HG02588 (cell line): ENCODE data around the gene GPR132.
A peak's percentile ranks its signal among the peaks of the same experiment; 100 is the strongest.

Source experiments
- ATAC-seq: cut with Tn5 transposase; IDR thresholded peaks from one replicate; pipeline ENCODE4 v1.9.1; 2021; ENCODE audit warnings: mild to moderate bottlenecking, moderate library complexity; ENCODE audit not compliant: unreplicated experiment

Gene GPR132

DNA sequence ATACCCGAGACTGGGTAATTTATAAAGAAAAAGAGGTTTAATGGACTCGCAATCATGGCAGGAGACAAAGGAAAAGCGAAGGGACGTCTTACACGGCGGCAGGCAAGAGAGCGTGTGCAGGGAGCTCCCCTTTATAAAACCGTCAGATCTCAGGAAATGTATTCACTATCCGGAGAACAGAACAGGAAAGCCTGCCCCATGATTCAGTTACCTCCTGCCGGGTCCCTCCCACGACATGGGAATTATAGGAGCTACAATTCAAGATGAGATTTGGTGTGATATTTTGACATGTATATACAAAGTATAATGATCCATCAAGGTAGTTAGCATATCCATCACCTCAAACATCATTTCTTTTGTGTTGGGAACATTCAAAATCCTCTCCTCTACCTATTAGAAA is 42.1 kb downstream of the GPR132 start:
- no peak for ATAC-seq

DNA sequence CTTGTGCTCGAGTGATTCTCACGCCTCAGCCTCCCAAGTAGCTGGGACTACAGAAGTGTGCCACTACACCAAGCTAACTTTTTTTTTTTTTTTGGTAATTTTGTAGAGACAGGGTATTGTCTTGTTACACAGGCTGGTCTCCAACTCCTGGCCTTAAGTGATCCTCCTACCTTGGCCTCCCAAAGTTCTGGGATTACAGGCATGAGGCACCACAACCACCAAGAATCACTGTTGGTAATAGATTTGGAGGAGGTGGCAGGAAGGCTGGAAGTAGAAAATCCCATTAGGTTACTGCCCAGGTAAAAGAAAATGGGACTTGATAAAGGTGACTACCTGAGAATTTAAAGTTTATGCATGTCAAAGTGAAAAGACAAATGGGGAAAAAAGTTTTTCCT is 43.0 kb downstream of the GPR132 start:
- no peak for ATAC-seq

DNA sequence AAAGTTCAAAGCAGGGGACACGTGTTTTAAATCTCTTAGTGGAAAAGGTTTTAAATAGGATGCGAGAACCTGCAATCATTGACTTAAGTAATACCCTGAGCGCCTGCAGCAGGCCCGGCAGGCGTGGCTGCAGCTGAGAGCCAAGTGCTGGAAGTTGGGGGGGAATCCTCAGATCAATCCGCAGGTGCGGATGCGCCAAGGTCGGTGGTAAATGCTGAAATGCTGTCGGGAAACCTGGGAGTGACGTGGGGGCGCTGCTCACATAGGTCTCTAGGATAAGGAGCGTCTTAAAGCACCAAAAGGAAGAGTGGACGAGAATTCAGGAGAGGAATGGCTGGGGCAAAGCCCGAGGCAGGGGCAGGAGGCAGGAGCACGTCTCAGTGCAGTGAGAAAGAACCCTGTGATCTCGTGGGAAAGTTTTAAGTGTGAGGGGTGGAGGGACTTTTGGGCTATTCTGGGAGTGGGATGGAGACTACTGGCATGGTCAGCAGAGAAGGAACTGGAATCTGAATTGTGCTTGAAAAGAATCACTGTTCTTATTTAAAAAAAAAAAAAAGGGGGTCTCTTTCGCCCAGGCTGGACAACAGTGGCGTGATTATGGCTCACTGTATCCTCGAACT is 43.5 kb downstream of the GPR132 start:
- ATAC-seq = no peak

DNA sequence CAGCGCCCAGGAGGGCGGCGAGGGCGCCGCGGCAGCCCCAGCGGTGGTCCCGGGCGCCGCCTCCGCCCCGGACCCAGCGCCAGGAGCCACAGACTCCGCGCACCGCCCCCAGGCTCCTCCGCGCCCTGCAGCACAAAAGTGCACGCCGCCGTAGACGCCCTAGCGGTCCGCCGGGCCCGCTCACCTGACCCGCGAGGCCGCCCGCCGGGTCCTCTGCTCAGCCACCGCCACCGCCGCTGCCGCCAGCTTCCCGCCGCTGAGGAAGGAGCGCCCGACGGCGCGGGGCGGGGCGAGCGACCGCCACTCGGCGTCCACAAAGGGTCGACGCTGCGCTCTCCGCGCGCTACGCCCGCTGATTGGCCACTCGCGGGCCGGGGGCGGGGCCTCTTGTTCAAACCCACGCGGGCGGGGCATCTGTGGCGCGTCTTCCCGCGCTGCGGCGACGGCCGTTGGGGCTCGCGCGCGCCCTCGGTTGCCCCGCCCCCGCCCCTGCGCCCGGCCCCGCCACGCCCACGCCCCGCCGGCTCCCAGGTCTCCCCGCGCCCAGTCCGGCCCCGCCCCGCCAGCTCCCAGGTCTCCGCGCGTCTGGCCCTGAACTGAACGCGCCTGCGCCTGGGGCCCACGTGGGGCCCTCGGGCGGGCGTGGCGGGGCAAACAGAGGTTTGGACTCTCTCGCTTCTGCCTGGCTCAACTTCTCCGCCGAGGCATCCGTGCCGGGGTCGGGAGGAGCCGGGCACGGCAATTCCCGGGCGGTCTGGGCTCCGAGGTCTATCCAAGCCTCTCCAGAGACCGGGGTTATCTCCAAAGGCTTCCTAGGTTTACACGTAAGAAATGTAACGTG is 44.2 kb downstream of the GPR132 start, which contains the start of gene CDCA4:
CDCA4 (minus strand) TSS at position 269 of the 841 bp plus-strand sequence. CDS start 9,154 bp downstream, outside the sequence.
- peak; percentile 77 for ATAC-seq

DNA sequence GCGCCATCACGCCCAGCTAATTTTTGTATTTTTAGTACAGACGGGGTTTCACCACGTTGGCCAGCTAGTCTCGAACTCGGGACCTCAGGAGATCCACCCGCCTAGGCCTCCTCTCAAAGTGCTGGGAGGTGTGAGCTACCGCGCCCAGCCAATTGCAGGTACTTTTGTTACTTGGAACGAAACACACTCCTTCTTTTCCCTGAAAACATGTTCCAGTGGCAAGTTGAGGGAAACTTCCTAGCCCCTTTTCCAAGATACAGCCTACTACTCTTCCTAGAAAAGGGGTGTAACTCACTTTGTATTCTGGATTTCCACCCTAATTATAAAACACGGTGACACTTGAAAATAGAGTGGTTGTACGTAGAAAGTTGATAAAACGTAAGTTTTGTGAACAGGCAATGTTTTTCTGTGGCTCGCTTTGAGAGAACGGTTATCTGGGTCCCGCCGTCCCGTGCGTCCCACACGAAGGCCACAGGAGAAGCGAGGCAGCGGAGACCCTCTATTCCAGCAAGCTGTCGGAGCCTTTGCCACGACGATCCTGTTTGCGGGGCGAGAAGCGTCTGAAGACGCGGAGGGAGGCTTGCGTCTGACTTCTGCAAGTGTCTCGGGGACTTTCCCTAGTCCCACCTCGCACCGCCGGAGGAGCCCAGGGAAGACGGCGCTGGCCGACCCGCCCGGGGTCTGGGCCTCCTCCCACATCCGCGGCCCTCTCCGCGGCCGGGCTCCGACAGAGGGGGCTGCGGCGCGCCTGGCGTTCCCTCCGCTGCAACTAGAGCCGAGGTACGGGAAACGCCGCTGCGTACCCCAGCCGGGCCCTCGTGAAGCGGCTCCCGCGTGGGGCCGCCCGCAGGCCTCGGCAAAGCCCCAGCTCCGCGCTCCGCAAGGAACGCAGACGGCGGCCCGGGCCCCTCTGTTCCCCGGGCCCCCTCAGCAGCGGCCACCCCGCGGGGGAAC is 45.1 kb downstream of the GPR132 start:
- ATAC-seq = peak; percentile 16

DNA sequence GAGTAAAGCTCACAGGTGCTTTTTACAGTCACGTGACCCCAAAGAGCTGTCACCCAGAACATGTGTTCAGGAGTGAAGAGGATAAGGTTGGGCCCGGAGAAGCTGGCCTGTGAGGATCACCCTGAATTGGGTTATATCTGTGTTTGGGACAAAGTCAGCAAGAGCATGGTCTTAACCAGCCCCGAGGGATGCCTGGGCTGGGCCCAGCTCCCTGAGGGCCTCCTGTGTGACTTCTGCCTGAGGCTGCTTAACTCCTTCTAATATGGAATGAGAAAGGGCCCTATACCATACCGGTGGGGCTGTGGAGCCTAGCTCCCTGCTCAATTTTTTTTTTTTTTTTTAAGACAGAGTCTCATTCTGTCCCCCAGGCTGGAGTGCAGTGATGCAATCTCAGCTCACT is 46.8 kb downstream of the GPR132 start:
- no peak for ATAC-seq

DNA sequence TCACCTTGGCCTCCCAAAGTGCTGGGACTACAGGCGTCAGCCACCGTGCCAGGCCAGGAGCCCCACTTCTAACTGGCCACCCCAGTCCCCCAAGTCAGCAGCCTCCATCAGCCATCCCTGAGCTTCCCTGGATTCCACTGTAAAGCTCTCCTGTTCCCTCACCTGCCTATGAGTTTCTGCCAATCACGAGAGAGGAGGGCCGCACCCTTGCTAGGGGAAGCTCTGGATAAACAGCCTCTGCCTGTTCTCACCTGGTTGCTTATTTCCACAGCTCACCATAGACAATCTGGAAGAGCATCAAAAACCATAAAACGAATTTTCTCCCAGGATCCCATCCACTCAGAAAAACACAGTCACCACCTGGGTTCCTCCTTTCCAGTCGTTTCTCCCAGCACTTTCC is 49.3 kb downstream of the GPR132 start:
- no peak for ATAC-seq

DNA sequence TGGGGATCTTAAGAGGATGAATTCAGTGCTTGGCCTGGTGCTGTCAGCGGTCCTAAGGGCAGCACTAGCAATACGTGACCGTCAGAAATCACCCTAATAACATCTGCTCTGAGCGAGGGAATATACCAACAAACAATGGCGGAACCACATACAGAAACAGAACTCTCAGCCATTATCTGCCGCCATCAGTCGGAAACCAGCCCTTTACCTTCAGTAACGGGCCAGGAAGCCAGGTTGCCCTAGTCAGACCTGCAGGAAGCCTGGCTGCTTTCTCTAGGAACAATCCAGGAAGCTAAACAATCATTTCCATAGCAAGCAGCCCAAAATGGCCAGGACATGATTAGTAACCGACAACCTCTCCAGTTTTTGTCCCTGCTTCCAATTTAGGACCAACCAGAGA is 50.0 kb downstream of the GPR132 start:
- ATAC-seq = no peak

DNA sequence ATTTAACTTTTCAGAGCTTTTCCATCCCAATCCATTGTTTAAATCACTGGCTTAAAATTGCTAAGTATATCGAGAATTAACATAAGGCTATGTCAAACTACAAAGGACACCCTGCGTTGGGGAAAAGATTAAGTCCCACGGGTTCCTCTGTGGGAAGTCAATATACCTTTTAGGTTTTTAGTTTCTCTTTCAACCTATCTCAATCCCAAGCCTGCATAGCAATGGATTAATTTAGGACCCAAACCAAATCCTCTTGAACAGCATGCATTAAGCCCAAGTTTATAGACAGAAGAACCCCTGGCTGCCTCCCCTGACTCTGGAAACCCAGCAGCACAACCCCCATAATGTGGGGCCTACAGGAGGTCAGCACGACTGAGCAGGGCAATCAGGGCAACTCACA is 50.6 kb downstream of the GPR132 start:
- ATAC-seq = no peak

DNA sequence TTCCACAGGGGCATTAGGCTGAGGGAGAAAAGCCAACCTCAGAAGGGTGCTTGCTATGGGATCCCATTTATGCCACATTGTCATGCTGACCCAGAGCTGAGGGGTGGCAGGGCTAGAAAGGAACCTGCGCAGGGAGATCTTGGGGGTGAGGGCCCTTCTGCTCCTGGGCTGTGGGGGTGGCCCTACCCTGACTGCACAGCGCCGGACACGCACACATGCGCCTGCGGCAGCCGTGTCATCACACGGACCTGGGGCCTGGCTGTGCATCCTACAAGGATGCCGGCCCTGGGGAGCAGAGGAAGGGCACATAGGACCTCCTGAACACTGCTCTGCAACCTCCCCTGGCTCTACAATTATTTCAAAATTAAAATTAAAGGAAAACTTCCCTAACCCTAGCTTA is 51.2 kb downstream of the GPR132 start:
- no peak for ATAC-seq

DNA sequence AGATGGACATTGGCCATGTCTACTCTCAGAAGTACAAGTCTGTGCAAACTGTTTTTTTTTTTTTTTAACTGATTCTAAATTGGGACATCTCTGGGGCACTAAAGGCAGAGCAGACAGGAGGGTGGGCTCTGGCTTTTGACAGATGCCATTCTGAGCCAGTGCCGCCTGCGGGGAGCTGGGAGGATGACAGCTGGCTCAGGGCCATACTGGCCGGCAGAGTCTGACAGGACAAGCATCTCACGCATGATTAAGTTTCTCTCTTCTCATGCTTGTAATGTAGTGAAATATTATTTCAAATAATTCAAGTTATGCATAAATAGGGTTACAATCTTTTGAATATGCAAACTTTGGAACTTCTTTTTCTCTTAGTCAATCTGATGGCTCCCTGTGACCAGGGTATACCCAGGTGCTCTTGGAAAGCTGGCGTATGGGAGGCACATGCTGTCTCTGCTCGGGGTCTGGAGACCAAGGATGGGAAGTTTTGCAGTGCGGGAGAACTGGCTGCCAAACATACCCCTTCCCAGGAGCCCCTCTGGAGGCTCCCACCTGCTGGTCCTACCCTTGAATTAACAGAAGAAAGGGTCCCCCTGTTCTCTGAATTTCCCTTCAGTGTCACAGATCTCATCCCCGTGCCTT is 52.0 kb downstream of the GPR132 start:
- ATAC-seq = no peak

DNA sequence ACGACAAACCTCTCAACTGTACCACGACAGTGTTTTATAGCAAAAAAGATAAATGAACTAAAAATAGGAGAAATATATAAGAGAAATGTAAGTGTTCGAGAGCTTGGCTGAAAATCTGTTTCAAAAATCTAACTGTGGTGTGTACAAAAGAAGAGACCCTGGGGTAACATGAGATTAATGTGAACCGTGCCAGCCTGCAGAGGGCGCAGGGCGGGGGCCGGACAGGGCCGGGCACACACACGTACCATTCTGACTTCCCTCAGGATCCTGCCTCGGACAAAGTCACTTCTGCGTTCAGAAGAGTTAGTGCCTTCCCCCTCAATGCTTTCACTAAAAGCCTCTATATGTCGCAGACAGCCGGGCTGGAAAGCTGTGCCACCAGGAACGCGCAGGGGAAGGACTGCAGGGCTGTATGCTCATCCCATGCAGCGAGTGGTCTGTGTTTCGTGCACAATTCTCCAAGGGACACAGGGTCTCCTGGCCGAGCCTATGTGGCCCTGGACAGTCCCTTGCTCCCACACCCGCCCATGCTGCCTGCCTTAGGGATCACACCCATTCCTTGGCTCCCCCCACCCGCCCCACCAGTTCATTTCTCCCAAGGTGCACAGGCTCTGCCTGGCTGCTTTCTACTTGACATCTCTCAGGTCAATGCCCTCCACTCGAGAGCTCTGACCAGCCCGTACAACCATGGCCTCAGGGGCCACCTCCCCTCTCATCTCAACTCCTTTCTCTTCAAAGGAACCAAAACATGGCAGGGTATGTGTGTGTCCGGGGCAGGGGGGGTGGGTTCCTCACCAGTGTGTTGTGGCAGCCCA is 52.9 kb downstream of the GPR132 start:
- no peak for ATAC-seq

DNA sequence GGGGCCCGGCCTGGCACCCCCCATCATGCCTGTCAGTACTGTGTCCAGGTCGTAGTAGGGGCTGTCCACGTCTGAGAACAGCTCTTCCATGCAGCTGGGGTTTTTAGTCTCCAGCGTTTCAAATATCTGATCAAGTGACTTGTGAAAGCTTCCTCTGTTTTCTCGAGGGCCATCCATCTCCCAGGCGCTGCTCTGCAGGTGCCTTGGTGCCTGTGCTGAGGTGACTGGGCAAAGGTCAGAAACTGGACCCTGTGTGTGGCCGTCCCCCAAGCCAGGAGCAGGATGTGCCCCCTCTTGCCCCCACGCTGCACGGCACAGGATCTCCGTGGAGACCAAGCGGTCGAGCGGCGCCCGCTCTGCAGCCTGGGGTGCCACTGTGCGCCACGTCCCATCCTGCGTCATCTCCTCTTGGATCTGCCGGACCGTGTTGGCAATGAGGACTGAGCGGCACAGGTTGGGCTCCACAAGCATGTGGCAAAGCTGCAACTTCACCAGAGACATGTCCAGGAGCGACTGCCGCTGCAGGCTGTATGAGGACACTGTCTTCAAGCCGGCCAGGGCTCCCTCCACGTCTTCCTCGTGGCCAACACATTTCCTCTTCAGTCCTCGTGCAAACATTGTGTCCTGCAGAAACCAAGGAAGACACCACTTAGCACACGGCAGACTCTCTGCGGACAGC is 53.8 kb downstream of the GPR132 start:
- no peak for ATAC-seq

DNA sequence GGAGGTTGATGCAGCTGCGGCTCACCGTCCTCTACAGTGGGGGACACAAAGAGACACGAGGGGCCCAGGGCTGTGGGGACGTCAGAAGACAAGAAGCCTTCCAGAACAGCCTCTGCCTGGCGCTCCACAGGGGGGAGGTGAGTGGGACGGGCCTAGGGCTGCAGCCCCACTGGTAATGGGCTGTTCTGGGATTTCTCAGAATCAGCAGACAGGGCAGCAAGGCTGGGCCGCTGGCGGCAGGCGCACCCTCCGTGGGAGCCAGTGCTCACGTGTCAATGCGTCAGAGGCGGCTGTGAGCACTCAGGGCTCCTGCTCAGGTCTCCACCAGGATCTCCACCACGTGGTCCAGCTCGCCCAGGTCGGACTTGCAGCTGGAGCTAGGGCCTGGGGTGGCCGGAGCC is 54.3 kb downstream of the GPR132 start:
- ATAC-seq = no peak

DNA sequence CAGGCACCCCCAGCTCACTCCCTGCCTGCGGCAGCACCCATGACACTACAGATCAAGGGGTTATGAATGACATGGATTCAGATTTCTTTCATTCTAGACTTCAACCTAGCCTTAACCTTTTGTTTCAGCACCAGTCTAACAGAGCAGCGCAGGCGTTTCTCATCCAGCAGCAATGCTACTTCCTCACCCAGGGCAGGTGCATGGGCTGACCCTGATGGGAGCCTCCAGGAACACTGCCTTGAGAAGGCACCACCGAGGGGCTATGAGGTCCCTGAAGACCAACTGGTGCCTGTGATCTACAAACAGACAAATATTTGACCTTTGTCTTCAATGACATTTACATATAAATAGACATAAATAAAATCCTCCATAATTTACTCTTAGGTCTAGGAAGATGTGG is 55.1 kb downstream of the GPR132 start:
- ATAC-seq = no peak

DNA sequence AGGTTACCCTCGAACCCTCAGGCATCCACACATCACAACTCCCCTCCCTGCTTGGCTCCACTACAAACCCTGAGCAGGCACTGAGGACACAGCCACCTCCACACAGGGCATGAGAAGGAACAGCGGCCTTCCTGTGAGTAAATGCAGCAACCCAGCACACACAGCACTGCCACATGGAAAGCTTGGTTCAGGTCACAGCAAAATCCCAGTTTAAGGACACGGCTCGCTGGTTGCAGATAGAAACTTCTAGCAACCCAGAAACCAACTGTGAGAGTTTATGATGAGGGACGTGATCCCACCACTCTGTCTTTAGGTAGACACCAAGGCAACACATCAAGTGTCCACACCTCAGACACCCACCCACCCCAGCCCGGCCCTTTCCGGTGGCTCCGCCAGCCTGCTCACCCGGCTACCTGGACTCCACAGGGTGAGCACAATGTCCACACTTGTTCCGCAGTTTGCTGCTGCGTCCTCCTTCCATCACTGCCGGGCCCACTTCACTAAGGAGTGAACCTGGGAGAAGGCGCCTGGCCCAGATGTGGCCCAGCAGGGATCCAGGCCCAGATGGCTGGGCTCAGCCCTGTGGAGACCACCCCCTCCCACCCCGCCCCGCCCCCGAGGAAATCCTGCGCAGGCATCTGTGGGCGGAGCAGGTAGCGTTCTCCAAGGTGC is 57.5 kb downstream of the GPR132 start:
- no peak for ATAC-seq

DNA sequence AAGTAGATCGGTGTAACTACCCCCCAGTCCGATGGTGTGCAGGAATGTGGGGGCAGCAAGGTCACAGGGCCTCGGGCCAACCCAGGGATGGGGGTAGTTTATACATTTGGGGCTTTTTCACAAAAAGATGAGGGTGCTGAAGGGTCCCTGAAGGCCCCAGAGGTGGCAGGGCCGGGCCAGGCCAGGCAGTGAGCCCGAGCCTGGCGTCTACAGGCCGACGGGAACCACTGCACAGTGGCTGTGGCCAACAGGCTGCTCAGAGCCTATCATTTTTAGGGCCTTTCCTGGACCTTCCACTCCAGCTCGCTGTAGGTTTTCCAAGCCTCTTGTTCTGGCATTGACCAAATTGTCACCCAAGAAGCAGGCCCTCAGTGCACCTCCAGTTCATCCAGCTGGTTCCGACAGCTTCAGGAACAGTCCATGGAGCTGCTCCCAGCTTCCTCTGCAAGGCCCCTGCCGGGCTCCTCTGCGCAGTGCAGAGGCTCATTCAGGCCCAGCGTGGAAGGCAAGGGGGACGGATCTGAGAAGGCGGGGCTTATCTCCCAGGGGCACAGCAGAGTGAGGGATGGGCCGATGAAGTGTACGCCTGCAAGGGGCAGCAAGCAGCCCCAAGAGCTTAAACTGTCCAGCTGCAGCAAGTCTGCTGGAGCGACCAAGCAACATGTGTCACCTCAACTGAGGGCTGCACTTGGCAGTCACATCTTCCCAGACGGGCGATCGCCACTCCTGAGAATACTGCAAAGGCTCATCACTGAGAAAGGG is 58.2 kb downstream of the GPR132 start:
- no peak for ATAC-seq
